Hematopoietic multipotent progenitor cell treated with erythropoietin and hydrocortisone succinate and interleukin-3 and kit ligand, for 15 days (in vitro differentiated cells): ENCODE data around the gene IQSEC2.

Experiments used
- DNase-seq: peaks from one replicate; pipeline ENCODE4 v3.0.0-alpha.2; 2015; ENCODE audit warnings: low spot score

Gene IQSEC2

DNA sequence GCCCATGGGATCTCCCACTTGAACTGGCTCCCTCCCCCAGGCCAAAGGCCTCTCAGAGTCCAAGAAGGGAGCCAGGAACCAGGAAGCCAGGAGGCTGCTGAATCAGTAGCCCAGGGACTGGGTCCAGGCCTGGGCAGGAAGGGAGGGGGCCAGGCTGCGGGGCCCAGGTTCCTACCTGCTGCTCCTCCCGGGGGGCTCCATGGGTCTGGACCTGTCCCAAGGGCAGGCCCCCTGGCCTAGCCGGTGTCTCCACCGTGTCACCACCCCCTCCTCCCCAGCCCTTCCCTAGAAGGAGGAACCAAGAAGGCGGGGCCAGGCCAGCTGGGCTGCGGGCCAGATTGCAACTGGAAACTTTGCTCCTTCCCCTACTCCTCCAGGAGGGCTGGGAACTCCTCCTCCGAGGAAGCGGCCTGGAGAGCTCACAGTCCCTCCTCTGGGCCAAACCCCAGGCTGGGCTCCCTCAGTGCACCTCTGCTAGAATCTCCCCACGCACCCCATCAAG lies at the start of gene IQSEC2:
TSS of gene IQSEC2 (minus strand) at position 264 of the 502 bp plus-strand sequence.
- no peak for DNase-seq

DNA sequence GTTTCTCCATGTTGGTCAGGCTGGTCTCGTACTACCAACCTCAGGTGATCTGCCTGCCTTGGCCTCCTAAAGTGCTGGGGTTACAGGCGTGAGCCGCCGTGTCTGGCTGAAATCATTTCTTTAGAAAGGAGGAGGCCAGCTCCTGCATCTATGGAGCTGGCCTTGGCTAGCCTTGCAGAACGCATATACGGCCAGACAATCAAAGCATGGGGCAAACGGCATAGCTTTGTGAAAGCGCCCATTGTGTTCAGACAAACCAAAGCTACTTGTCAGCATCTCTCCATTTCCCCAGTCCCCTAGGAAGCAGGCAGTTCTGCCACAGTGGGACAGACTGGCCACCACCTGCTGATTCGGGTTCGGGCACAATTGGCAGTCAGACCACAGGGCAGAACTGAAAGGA lies 48.9 kb upstream of the IQSEC2 start:
- DNase-seq = no peak

- DNase-seq = no peak
Measured at GRCh38 chrX:53324803-53325202, 43.4 kb upstream of the IQSEC2 start.

DNA sequence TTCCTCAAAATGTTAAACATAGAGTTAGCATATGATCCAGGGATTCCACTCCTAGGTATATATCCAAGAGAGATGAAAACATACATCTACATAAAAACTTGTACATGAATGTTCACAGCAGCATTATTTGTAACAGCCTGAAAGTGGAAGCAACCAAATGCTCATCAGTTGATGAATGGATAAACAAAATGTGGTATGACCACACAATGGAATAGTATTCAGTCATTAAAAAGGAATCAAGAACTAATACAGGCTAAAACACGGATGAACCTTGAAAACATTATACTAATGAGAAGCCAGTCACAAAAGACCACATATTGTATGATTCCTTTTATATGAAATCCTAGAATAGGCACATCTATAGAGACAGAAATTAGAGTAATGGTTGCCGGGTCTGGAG lies 42.7 kb upstream of the IQSEC2 start:
- no peak for DNase-seq

- DNase-seq = no peak
Measured at GRCh38 chrX:53323196-53323595, 41.8 kb upstream of the IQSEC2 start.

- no peak for DNase-seq
Measured at GRCh38 chrX:53321943-53322497, 40.6 kb upstream of the IQSEC2 start.

GRCh38 chrX:53321230-53321942 lies 40.0 kb upstream of the IQSEC2 start:
- no peak for DNase-seq

DNA sequence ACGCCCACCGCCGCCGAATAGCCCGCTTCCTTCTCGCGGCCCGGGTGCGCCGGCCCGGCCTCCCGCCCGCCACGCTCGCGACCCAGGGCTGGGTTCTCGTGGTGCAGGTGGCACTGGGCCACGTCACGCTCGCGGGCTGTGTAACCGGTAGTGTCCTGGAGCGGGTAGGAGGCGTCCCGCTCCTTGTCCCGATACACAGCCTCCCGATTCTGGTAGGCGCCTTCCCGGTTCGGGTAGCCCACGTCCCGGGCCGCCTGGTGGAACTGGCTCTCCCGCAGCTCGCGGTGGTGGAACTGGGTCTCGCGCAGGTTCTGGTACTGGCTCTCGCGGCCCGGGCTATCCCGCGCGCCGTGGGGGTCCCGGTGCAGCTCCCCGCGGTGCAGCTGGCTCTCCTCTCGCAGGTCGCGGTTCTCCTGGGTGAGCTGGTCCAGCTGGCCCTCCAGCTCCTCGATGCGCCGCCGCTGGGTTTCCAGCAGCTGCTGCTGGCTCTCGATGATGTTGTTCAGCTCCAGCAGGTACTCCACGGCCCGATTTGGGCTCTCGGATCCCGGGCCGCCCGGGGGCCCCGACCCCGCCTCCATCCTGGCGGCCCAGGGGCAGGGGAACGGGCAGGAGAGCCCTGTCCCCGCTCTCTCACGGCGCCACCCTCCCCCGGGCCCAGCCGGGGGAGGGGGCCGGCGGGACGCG lies 39.3 kb upstream of the IQSEC2 start:
- DNase-seq = no peak

DNA sequence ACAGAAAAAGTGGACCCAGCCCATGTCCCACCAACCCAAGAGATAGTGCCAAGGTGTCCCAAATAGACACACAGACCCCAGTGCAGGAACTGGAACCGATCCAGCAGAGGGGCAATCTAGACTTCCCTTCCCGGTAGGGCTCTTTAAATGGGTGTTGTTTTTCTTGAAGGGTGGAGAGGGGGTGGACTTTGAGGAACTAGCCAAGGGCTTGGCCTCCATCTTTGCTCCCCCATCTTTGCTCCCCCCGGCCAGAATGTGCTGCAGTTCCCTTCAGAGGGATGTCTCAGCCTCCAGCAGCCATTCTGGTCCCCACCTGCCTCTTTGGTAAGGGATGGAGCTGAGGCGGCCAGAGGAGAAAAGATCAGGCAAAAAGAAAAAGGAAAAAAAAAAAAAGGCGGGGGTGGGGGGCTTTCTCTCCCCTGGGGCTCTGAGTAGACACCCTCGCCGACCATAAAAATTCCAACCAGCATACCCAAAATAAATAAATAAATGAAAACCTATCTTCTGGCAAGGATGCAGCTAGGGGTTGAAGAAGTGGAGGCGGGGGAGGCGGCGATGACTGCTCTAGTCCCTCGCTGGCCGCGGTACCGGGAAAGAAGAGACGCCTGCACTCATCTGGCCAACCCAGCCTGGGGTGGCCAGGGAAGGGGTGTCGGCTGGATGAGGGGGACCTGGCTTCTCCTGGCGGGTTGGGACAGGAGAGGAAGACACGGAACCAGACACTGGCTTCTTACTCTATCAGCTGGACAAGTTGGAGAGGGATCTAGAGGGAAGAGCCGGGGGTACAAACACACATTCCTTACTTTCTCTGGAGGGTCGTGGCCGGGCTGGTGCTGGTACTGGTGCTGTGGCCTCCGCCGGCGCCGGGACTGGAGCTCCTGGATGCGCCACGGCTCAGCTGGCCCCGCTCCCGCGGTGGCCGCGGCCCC lies 38.5 kb upstream of the IQSEC2 start:
- DNase-seq = no peak

DNA sequence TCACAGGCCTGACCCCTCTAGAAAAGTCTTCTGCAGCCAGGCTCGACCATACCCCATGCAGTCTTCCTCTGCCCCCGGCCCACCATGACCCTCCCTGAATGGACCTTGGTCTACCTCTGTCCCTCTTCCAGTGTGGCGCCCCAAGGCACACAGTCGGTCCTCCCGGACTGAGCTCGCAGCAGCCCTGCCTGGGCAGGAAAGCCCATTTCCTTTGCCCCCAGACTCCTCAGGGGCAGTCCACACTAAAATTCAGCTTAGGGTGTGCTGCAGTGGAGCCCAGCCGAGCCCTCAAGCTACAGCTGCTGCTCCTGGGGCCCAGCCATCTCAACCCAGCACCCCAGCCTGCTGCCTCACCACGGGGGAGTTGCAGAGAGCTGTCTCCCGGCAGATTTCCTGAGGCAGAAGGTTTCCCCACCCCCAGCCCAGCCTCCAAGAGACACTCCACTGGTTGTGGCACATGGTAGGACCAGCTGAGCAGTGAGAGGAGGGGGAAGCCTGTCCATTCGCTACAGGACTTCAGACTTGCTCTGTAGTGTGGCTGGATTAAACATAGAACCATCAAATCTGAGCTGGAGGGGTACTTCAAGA lies 37.5 kb upstream of the IQSEC2 start:
- no peak for DNase-seq

GRCh38 chrX:53317365-53318069 lies 36.1 kb upstream of the IQSEC2 start:
- DNase-seq = peak; percentile 52

DNA sequence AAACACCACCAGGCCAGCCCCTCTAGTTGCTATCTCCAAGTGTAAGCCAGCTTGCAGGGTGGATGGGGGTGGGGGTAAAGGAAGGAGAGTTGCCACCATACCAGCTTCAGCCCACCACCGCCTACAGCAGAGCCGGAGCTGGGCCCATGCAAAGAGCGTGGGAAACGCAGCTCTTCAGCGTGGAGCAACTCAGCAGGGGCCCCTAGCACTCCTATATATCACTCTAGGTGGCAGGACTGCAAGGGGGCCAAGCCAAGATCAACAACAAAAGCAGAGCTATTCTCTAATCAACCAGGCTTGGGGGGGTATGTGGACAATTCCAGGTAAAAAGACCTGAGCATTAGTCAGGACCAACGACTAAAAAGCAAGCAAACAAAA lies 35.5 kb upstream of the IQSEC2 start:
- no peak for DNase-seq

- DNase-seq = no peak
Measured at GRCh38 chrX:53316111-53316859, 34.9 kb upstream of the IQSEC2 start.

DNA sequence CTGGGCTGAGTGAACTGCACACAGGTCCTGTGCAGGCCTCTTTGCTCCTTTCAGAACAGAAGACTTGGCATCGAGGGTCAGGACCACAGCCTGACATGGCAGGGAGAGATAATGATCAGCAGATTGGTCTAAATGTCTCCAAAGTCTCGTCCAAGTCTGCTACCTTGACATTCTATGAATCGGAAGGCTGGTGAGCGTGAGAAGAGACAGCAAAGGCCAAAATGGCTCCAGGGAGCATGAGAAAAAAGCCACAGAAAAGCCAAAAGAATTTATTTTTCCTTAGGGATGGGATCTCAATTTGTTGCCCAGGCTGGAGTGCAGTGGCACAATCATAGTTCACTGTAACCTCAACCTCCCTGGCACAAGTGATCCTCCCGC lies 32.3 kb upstream of the IQSEC2 start:
- DNase-seq = no peak

DNA sequence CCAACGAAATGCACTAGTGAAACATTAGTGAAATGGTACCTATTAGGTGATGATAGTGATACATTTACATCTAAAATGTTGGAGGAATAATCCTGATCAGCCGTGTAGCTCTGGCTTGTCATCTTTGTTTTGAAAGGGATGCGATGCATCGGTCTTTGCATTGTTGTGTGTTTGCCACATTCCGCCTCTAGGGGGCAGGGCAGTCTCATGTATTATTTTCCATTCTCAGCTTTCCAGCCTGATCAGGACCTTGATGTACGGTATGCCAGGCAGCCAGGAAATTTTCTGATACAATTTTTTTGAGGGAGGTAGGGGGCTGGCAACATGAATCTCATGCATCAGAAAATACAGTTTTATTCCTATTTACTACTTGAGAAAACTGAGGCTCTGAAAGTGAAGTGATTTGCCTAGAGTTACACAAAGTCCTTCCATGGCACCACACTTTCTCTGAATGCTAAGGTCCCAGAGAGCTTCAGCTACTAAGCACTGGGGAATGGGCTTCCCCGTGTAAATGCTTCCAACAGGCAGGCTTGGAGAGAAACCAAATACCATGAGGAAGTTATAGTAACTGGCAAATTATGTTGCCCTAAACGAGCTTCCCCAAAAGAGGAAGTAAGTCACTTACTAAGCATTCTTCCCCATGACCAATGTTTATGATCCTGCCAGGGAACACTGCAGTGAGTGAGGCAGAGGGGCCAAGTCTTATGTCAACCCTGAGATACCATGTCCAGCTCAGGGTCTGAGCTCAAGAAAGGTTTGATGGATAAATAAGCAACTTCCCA lies 31.8 kb upstream of the IQSEC2 start:
- DNase-seq = peak; percentile 53

DNA sequence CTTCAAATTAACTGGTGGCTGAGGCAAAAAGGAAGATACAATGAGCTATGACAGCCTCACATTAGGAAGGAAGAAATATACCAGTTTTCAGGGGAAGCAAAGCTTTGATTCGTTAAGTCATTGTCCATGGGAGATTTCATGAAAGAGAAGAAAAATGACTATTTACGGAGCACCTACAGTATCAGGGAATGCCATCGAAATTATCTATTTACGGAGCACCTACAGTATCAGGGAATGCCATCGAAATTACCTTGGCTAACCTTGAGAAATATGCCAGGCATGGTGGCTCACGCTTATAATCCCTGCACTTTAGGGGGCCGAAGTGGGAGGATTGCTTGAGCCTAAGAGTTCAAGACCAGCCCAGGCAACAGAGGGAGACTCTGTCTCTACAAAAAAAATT lies 28.5 kb upstream of the IQSEC2 start:
- no peak for DNase-seq

DNA sequence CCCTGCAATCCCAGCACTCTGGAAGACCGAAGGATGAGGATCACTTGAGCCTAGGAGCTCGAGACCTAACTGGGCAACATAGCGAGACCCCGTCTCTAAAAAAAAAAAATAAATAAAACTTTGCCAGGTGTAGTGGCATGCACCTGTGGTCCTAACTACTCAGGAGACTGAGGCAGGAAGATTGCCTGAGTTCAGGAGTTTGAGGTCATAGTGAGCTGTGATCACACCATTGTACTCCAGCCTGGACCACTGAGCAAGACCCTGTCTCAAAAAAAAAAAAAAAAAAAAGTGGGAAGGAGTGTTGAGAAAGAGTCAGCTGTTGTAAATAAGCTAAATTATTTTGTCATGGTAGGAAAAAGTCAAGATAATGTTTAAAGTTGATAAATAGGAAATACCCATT lies 27.5 kb upstream of the IQSEC2 start:
- no peak for DNase-seq

- DNase-seq = no peak
Measured at GRCh38 chrX:53305996-53306937, 24.9 kb upstream of the IQSEC2 start.
